NCI-H526 treated with DMSO at 0.1 percent for 48 hours (cell line): Measurements from ENCODE around the gene PNLIPRP2.
A peak's percentile ranks its signal among the peaks of the same experiment; 100 is the strongest.

Experiments used
- DNase-seq: peaks from one replicate; lab custom pipeline; 2025; lab: John Stamatoyannopoulos, UW

PNLIPRP2 gene

DNA sequence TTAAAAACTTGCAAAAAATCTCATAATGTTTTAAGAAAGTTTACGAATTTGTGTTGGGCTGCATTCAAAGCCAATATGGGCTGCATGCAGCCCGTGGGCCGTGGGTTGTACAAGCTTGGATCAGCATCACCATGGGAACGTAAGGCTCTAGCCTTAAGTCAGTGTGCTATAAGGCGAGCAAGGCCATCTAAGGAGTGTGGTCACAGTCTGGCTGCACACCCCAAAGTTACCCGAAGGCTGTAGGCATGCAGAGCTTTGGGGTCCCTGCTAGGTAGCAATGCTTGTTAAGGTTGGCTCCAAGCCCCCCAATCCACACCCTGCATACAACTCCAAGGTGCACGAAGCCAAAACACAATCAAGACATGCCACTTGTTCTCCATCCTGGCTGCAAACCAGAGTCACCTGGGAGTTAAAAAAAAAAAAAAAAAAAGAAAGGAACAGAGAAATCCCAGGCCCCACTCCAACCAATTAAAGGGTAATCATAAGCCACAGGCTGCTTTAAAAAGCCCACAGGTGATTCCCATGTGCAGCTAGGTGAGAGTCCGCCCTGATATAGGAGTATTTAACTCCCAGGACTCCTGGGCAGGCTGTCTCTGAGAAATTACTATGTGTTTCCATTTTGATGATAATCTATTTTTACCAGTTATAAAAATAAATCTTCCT, 8.5 kb upstream of the PNLIPRP2 start:
- no peak for DNase-seq

DNA sequence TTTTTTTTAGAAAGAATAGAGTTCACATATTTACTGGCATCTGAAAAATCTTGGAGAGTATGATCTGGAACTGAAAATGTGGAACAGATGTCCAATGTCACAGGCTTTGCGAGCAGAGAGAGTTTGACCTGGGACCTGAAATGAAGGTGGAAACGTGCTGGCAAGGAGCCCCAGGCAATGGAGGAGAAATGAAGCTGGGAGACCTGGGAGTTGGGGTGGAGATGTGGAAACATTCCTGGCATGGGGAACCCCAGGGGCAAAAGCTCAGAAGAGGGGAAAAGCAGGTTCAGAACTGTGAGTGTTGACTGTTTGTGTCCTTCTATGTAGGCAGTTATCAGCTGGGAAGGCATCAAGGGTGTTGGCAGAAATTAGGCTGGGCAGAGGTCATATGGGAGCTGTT, 7.3 kb upstream of the PNLIPRP2 start:
- DNase-seq: no peak

DNA sequence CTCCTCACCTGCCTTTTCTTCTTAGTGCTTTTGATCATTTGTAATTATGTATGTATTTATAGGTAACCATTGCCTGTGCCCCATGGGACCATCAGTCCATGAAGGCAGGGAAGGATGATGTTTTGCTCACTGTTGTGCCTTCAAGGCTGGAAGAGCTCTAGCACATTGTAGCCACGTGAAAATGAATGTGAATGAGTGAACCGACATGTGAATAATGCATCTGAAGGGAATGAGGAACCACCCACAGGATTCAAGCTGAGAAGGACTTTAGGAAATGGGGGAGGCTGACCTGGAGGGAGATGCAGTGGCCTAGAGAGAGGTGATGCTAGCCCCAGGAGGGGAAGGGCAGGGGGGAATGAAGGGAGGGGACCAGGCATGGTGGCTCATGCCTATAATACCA, 6.0 kb upstream of the PNLIPRP2 start:
- DNase-seq: no peak

DNA sequence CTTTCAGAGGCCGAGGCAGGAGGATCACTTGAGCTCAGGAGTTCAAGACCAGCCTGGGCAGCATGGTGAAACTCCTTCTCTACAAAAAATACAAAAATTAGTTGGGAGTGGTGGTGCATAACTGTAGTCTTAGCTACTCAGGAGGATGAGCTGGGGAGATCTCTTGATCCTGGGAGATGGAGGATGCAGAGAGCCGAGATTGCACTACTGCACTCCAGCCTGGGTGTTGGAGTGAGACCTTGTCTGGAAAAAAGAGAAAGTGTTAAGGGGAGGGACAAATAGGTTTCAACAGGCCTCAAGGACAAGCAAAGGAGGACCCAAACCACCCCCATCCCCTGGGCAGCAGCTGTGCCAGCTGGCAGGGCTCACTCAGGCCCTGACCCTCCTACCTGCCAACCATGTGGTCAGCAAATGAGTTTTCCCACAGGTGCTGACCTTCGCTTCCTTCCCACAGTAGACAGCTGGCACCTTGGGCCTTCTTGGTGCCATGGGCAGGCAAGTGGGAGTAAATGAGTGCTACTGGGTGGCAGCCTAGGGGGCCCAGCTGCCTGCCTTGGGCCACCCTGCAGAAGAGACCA, 5.5 kb upstream of the PNLIPRP2 start:
- DNase-seq: no peak

DNA sequence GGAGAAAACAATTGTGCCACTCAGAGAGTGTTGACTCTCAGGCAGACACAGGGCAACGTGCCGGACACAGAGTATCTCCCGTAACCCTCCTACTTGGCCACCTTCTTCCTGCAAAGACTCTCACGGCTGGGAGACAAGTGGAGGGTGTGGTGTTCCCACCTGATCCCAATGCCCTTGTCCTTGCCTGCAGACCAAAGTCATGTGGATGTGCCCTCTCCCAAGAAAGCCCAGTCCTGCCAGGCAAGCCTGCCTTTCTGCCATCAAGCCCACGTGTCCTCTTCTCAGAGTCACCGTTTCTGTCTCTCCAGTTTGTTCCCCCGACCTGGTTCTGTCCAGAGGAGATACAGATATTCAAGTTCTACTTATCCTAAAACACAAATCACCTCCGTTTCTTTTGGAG, 723 bp downstream of the PNLIPRP2 start:
- DNase-seq: no peak

DNA sequence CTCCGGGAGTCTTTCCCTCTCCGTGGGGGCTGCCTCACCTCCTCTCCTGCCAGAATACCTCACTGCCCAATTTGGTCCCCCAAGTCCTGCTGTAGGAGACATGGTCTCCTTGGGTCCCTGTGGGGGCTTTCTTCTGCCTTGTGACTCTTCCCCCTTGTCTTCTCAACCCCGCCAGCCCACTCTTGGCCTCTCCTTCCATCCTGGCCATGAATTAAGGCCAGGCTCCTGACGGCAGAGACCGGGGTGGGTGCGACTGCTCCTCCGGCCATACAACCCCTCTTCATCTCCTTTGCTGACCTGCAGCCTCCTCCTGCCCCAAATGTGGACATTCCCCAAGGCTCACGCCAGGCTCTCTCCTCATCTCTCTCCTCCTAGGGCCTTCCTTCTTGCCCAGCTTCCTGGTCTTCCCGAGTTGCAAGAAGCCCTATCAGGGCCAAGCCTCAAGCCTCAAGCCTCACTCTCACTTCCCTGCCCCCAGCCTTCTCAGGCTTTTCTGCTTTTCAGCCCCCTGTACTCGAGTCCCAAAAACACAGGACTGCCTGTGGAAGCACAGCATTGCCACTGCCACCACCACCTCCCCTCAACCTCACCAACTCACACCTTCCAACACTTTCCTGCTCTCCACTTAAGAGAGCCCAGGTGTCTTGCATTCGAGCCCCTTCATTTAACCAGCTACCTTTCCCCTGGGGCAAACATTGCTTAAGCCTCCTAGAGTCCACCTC, 1.3 kb downstream of the PNLIPRP2 start:
- no peak for DNase-seq

DNA sequence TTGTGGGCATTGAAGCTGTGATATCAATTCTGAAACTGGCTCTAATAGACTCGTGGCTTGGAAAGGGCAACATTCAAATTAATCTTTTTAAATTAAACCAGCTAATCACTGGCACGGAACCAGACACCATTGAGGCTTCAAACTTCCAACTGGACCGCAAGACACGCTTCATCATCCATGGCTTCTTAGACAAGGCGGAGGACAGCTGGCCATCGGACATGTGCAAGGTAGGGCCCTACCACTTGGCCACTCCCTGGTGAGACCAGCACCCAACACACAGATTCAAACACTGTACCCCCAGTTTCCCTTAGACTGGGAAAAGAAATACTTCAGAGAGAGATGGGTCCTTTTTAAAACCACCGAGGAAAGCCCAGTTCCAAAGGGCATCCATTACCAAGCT, 5.1 kb downstream of the PNLIPRP2 start:
- no peak for DNase-seq

DNA sequence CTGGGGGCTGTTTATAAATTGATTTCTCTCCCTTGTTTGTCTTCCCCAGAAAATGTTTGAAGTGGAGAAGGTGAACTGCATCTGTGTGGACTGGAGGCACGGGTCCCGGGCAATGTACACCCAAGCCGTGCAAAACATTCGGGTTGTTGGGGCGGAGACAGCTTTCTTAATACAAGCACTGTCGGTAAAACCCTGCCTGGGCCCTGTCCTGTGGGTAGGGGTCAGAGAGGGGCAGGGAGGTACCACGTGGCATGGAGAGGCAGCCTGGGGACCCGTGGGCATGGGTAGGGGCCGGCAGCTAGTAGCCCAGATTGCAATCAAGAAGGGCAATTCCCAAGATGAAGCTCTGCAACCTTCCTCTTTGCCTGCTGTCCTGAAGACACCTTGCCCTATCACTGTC, 6.1 kb downstream of the PNLIPRP2 start:
- no peak for DNase-seq

DNA sequence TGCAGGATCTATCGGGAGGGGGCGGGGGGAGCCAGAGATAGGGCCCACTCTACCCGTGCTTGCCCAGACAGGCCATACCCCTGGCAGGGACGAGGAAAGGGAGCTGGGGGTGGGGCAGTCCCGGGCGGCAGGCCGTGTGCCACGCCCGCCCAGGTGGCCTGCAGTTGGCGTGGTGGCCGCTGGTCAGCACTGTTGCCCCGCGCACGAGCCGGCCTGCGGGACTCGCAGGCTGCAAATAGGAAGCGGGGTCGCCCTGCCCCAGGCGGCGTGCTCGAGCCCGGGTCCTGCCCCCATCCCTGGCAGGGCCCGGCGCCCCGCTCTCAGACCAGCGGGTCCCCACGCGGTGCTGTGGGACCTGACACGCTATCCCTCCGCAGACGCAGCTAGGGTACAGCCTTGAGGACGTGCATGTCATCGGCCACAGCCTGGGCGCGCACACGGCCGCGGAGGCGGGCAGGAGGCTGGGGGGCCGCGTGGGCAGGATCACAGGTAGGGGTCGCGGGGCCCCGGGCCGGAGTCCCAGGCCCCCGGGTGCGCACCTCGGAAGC, 6.7 kb downstream of the PNLIPRP2 start:
- peak; percentile 0 for DNase-seq

DNA sequence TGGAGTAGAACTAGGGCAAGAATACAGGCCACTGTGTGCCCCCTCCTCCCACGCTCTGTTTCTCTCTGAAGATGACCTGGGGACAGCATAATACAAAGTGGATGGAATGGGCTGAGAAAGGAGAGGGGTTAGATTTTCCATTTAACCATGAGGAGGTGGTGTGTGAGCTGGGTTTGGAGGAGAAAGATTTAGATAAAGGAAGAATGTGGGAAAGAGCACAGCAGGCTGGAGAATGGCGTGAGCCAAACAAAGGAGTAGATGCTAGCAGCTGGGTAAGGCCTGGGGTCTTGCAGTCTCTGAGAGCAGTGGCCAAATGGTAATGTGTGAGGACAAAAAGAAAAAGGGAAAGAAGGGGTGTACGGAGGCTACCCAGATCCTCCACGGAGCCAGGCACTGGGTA, 8.6 kb downstream of the PNLIPRP2 start:
- no peak for DNase-seq

DNA sequence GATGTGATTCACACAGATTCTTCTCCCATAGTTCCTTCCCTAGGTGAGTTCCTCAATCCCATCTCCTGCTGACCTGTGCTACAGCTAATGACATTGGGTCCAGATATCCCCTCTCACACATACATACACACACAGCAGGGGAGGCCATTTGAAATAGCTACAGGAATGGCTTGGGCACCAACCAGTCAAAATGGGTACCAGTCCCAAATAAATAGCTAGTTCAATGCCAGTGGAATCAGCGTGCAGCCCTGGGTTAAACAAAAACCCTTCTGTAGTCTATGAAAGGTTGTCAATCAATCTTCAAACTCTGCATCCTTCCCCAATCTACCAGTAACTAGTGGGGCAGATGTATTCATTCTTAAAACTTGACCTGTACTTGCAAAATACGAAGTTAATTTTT, 9.3 kb downstream of the PNLIPRP2 start:
- no peak for DNase-seq

DNA sequence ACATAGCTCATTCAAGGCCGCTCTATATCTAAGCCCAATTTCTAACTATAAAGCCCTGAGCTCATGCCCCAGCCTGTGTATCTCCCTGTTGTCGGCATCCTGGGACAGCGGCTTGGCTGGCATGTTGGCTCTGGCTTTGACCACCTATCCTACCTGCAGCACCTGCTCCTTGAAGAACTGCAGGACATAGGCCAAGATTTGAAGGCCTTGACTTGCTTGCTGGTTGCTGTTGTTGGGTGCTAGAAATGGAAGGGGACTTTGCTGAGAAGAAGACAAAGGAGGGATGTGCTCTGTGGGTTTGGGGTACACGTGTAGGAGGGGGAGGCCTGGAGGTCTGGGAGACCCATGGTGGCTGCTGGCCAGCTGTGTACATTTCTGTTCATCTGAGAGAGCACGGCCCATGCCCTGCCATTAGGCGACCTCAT, 11.1 kb downstream of the PNLIPRP2 start:
- no peak for DNase-seq

DNA sequence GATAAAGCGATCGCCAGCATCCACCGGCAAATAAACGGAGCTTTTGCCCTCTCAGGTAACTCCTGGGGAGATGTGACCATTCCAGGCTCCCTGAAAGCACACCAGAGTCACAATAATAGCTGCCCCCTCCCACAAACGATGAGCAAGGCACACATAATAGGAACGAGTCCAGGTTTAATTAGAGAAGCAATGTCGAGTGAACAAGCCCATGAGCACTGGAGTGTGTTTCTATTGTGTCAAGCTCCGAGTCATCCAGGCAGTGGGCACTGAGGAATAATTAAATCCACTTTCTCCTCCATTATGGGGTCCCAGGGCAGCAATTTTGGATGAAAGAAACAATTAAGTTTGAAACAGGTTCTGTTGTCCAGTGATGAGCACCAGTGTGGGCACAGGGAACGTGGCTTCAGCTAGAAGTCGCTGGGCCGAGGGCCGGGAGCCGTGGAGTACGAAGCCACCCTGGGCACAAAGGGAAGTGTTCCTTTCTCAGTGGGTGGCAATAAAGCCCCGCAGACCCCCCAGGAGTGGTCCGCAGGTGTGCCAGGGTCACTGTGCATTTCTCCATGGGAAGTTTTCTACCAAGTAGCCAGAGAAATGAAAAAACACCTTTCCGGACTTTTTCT, 12.0 kb downstream of the PNLIPRP2 start:
- no peak for DNase-seq

DNA sequence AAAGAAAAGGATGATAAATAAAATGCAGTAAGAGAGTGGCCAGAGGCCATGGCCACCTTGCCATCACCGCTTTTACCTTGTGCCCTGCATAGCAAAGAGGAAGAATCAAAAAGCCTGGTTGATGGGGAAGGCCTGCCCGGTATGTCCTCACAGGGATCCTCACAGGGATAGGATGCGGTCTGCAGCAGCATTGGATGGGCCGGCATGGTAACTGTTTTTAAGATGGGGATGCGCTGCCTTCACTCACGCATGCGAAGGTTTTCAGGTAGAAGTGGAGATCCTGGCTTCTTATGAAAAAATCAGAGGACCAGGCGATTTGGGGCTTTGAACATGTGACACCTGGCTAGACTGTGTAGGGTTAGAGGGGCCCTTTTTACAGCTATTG, 12.5 kb downstream of the PNLIPRP2 start:
- no peak for DNase-seq

DNA sequence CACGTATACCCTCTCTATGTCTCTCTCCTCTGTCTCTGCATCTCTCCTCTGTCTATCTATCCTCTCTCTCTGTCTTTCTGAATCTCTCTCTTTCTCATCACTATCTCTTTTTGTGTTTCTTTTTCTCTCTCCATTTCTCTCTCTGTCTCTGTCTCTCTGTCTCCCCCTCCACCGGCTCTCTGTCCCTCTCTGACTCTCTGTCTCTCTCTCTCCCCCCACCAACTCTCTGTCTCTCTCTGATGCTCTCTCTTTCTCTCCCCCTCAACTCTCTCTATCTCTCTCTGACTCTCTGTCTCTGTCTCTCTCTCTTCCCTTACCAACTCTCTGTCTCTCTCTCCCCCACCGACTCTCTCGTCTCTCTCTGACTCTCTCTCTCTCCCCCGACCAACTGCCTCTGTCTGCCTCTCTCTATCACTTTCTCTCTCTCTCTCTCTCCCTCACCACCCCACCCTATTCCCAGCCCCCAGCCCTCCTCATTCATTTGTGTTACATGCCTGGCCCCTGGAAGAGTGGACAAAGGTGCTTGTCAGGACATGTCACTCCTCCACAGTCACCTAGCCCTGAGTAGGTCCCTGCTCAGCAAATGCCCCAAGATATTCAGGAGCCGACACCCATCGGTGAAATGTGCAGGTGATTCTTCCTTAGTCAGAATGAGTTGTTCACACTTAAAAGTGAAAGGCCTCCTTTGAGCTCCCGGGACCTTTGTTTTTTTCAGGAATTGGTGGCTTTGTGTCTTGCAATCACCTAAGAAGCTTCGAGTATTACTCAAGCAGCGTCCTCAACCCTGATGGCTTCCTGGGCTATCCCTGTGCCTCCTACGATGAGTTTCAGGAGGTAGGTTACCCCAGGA, 13.6 kb downstream of the PNLIPRP2 start:
- DNase-seq: no peak

DNA sequence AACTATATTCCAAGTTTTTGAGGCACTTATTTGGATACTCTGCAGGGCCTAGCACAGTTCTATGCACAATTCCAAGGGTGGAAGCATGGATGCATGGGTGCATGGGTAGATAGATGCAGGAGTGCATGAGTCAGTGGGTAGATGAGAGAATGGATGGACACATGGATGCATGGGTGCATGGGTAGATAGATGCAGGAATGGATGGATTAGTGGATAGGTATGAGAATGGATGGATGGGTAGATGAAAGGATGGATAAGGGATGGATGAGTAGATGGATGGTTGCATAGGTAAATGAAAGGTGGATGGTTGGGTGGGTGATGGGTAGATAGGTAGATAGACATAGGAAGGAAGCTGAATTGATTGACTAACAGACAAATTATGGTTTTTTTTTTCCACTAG, 15.6 kb downstream of the PNLIPRP2 start:
- no peak for DNase-seq

DNA sequence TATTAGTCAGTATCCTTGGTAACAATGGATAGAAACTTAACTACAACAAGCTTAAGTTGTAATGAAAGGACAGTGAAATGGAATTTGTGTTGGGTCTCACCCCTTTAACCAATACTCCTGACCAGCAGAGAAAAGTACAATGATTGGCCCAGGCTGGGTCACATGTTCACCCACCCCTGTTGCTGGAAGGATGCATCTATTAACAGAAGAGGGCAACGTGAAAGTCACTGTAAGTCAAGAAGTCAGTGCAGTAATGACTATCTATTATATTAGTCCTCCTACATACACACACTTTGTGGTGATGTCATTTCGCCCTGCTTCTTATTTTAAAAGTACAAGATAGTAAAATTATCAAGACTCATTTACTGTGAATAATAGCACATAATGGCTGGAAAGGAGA, 16.2 kb downstream of the PNLIPRP2 start:
- DNase-seq: no peak

DNA sequence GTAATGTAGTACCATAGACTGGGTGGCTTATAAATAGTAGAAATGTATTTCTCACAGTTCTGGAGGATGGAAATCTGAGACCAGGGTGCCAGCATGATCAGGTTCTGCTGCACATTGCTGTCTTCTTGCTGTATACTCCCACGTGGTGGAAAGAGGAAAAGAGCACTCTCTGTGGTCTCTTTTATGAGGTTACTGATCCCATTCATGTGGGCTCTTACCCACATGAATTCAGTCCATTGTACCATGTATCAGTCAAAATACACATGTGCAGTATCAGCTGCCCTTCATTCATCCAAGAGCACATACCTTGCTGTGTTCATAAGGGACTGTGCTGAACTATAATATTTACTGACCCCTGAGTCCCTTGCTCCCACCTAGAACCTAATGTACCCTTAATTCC, 17.1 kb downstream of the PNLIPRP2 start:
- no peak for DNase-seq

DNA sequence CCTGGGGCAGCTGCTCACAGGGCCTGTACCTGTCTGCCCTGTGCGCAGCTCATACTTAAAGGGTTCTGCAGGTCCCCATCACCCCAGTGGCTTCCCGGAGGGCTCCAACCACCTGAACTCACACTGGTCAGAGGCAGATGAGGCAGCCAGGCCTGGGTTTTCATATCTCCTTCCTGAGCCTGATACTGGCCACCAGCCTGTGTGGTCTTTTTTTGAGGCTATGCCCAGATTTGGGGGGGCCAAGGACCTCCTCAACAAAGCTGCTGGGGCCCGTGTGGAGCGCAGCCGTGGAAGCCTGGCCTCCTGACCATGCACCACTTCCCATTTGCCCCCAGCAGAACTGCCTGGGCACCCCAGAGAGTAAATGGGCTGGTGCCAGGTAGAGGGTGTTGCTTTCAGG, 25.7 kb downstream of the PNLIPRP2 start:
- DNase-seq: no peak

DNA sequence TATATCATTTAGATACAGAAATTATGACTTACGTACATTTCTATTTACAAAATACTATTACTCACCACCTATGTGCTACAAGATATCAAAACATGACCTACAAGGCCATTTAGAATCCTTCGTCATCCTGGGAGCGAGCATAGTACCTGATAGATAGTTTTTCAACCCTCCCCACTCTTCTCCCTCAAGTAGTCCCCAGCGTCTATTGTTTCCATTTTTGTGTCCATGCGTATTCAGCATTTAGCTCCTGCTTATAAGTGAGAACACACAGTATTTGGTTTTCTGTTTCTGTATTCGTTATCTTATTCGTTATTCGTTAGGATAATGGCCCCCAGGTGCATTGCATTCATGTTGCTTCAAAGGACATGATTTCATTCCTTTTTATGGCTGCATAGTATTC, 28.1 kb downstream of the PNLIPRP2 start:
- DNase-seq: no peak

DNA sequence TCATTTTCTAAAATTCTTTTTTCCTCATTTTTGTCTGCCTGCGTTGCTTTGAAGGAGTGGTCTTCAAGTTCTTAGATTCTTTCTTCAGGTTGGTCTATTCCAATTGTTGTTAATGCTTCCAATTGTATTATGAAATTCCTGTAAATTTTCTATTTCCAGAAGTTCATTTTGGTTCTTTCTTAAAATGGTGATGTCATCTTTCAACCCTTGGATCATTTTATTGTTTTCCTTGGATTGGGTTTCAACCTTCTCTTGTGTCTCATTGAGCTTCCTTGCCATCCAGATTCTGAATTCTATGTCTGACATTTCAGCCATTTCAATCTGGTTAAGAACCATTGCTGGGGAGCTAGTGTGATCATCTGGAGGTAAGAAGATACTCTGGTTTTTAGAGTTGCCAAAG, 33.1 kb downstream of the PNLIPRP2 start:
- DNase-seq: no peak

DNA sequence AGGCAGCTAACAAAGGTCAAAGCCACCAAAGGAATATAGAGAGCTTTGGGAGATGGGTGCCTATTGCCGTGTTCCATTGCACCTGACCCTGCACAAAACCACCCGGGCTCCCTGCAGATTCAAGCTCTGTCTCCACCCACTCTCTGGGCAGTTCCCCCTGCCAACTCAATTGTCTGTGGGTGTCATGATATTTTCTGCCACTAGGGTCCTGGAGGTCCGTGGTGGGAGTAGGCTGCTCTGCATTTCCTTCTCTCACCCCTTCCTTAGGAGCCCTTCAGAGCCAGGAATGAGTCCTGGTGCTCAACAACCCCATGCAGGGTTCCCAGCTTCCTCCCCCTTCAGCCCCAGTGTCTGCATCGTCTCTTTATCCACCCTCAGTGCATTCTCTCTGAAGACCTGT, 34.1 kb downstream of the PNLIPRP2 start:
- no peak for DNase-seq
